Right ventricle myocardium superior (tissue), 1 donor: ENCODE results near the gene GSN. TPM values are rescaled to one million over a fixed set of nuclear protein-coding genes. Genes with fewer than 3 reads are reported as not detected.

ENCODE experiments used
- ATAC-seq: fragments of 200-7000 bp; cut with Tn5 transposase; one replicate; pipeline ENCODE4 v1.9.1; 2020; ENCODE audit warnings: mild to moderate bottlenecking; ENCODE audit not compliant: poor library complexity
- DNase-seq: peaks from one replicate; pipeline ENCODE4 v3.0.0-alpha.2; 2020
- intact Hi-C: fragments of 100-400 bp; cut with DNase I; formaldehyde crosslinking; loops from one replicate; pipeline ENCODE4 v1.11.2; 2022
- total RNA-seq: library from RNA; stranded (reverse); fragmentation: NEBNext Ultra II Directional; extraction: Animal tissue kit (Norgen Biotek cat#: 25700); gene quantifications from one replicate; pipeline ENCODE4 v1.2.1, GENCODE V29; 2021
- donor health status: DM: no; HTN: yes; CAD: no; lungs with severe emphysema.

The GSN gene
- total RNA-seq, 1 donor from 2014 or later = 837 TPM

GRCh38 chr9:121326130-121326838, 58.3 kb downstream of the GSN start:
- DNase-seq = peak; percentile 93
- peak; percentile 86 for ATAC-seq
- intact Hi-C loops = no loop called here

GRCh38 chr9:121326901-121327613, 59.1 kb downstream of the GSN start:
- no peak for DNase-seq
- no peak for ATAC-seq

GRCh38 chr9:121328476-121328875, 60.5 kb downstream of the GSN start:
- intact Hi-C loops = no loop called here
- ATAC-seq (no peak), DNase-seq (no peak)

More at GRCh38 chr9:121326901-121327613, 59.1 kb downstream of the GSN start:
- intact Hi-C loops = no loop called here

GRCh38 chr9:121328876-121329681, 61.1 kb downstream of the GSN start:
- ATAC-seq = no peak
- intact Hi-C loops = no loop called here

GRCh38 chr9:121331549-121331948, 63.6 kb downstream of the GSN start:
- DNase-seq = no peak
- ATAC-seq = no peak
- intact Hi-C loops = loop anchor here (5.0 kb wide), 1 partner anchor 41 kb away; the partner anchor contains the start of gene STOM

More at GRCh38 chr9:121328876-121329681, 61.1 kb downstream of the GSN start:
- DNase-seq = peak; percentile 40

- peak; percentile 2 for ATAC-seq
- DNase-seq = no peak
- intact Hi-C loops = loop anchor here (5.0 kb wide), 1 partner anchor 40 kb away; the partner anchor contains the start of gene STOM
These were observed 64.2 kb downstream of the GSN start for GRCh38 chr9:121331992-121332685.

- intact Hi-C loops = loop anchor here (5.0 kb wide), 1 partner anchor 38 kb away; the partner anchor contains the start of gene STOM
- ATAC-seq = peak; percentile 34
These were observed 66.2 kb downstream of the GSN start for GRCh38 chr9:121333950-121334773.

GRCh38 chr9:121336665-121337064, 68.7 kb downstream of the GSN start:
- intact Hi-C loops = no loop called here
- ATAC-seq = no peak
- no peak for DNase-seq

More at GRCh38 chr9:121333950-121334773, 66.2 kb downstream of the GSN start:
- no peak for DNase-seq

- intact Hi-C loops = no loop called here
- ATAC-seq (no peak), DNase-seq (no peak)
These were observed 71.5 kb downstream of the GSN start for GRCh38 chr9:121339437-121339836.

- intact Hi-C loops = no loop called here
- DNase-seq = no peak
- no peak for ATAC-seq
These were observed 72.9 kb downstream of the GSN start for GRCh38 chr9:121340676-121341392.

GRCh38 chr9:121344184-121344583, 76.2 kb downstream of the GSN start:
- DNase-seq (no peak), ATAC-seq (no peak)
- intact Hi-C loops = no loop called here

GRCh38 chr9:121345070-121345469, 77.1 kb downstream of the GSN start:
- intact Hi-C loops = no loop called here
- DNase-seq (no peak), ATAC-seq (no peak)

- no peak for DNase-seq
- no peak for ATAC-seq
- intact Hi-C loops = no loop called here
These were observed 80.3 kb downstream of the GSN start for GRCh38 chr9:121348221-121348620.

GRCh38 chr9:121349009-121349408, 81.0 kb downstream of the GSN start:
- intact Hi-C loops = no loop called here
- DNase-seq (no peak), ATAC-seq (no peak)

GRCh38 chr9:121350036-121350435, 82.1 kb downstream of the GSN start:
- ATAC-seq = no peak
- no peak for DNase-seq
- intact Hi-C loops = no loop called here

- DNase-seq = peak; percentile 72
- intact Hi-C loops = no loop called here
These were observed 83.1 kb downstream of the GSN start for GRCh38 chr9:121350993-121351561.

More at GRCh38 chr9:121350993-121351561, 83.1 kb downstream of the GSN start:
- peak; percentile 66 for ATAC-seq
